Neural cell (in vitro differentiated cells): ENCODE measurements around the gene AFF1. TPM values are rescaled to one million over a fixed set of nuclear protein-coding genes. Genes with fewer than 3 reads are reported as not detected.

Source experiments
- H2AFZ ChIP-seq: fragments of 200-600, 300-800 bp; sonication (generic), shearing (Covaris generic); 2 replicates; pipeline ENCODE4 v1.6.0; 2014; ENCODE audit warnings: low read depth, mild to moderate bottlenecking, antibody characterized with exemption, low read length, moderate library complexity
- H3F3A ChIP-seq: fragments of 200-600 bp; shearing (Covaris generic); 2 replicates; pipeline ENCODE4 v1.6.1; 2016; ENCODE audit warnings: mild to moderate bottlenecking, moderate library complexity, mixed read lengths, antibody characterized with exemption, low read length; ENCODE audit not compliant: insufficient read depth, poor library complexity, severe bottlenecking
- H3K27ac ChIP-seq: fragments of 200-600, 300-800 bp; sonication (generic), shearing (Covaris generic); 2 replicates; pipeline ENCODE4 v1.5.1; 2014; ENCODE audit warnings: mild to moderate bottlenecking, low read length, moderate library complexity
- H3K27me3 ChIP-seq: fragments of 300-800, 200-600 bp; sonication (generic), shearing (Covaris generic); 2 replicates; pipeline ENCODE4 v1.6.0; 2014; ENCODE audit warnings: mild to moderate bottlenecking, low read depth, low read length, moderate library complexity; ENCODE audit not compliant: insufficient read depth
- H3K36me3 ChIP-seq: fragments of 300-800, 200-600 bp; sonication (generic), shearing (Covaris generic); 2 replicates; pipeline ENCODE4 v1.5.1; 2014; ENCODE audit warnings: mild to moderate bottlenecking, antibody characterized with exemption, low read length, moderate library complexity; ENCODE audit not compliant: insufficient read depth
- H3K4me2 ChIP-seq: fragments of 300-800, 200-600 bp; sonication (generic), shearing (Covaris generic); 2 replicates; pipeline ENCODE4 v1.6.0; 2014; ENCODE audit warnings: mild to moderate bottlenecking, low read length
- H3K4me3 ChIP-seq: fragments of 300-800, 200-600 bp; sonication (generic), shearing (Covaris generic); 2 replicates; pipeline ENCODE4 v1.5.1; 2014; ENCODE audit warnings: mild to moderate bottlenecking, low read length, moderate library complexity
- H3K79me2 ChIP-seq: fragments of 200-600 bp; shearing (Covaris generic); replicated peaks from 2 replicates; pipeline ENCODE4 v1.6.0; 2014; ENCODE audit warnings: mild to moderate bottlenecking, low read length, moderate library complexity; ENCODE audit not compliant: insufficient read depth
- H3K9ac ChIP-seq: fragments of 300-800, 200-600 bp; sonication (generic), shearing (Covaris generic); 2 replicates; pipeline ENCODE4 v1.6.1; 2016; ENCODE audit warnings: mild to moderate bottlenecking, low read length, mixed read lengths
- H3K9me2 ChIP-seq: fragments of 200-600 bp; shearing (Covaris generic); 2 replicates; pipeline ENCODE4 v1.6.1; 2016; ENCODE audit warnings: mild to moderate bottlenecking, low read length, mixed read lengths; ENCODE audit not compliant: insufficient read depth
- H3K9me3 ChIP-seq: fragments of 200-600, 300-800 bp; sonication (generic), shearing (Covaris generic); 2 replicates; pipeline ENCODE4 v1.6.1; 2016; ENCODE audit warnings: mild to moderate bottlenecking, mixed run types, low read length, moderate library complexity, mixed read lengths
- H4K20me1 ChIP-seq: fragments of 200-600 bp; shearing (Covaris generic); 2 replicates; pipeline ENCODE4 v1.6.1; 2016; ENCODE audit warnings: mild to moderate bottlenecking, mixed run types; ENCODE audit not compliant: insufficient read depth
- EP300 ChIP-seq: fragments of 450-650 bp; conservative IDR thresholded peaks from 2 replicates; pipeline ENCODE4 v1.6.1; 2014; ENCODE audit warnings: antibody characterized with exemption, mild to moderate bottlenecking, moderate library complexity; ENCODE audit not compliant: poor library complexity, severe bottlenecking
- POLR2AphosphoS5 ChIP-seq: IDR thresholded peaks from 2 replicates; pipeline ENCODE4 v1.6.1; 2012
- RAD21 ChIP-seq: fragments of 450-650 bp; conservative IDR thresholded peaks from 2 replicates; pipeline ENCODE4 v1.6.1; 2014; ENCODE audit warnings: antibody characterized with exemption, mild to moderate bottlenecking, moderate library complexity
- REST ChIP-seq: IDR thresholded peaks from 2 replicates; pipeline ENCODE4 v1.6.1; 2012; ENCODE audit warnings: borderline replicate concordance
- SMC3 ChIP-seq: fragments of 450-650 bp; conservative IDR thresholded peaks from 2 replicates; pipeline ENCODE4 v1.6.1; 2014; ENCODE audit warnings: antibody characterized with exemption, mild to moderate bottlenecking, moderate library complexity; ENCODE audit not compliant: poor library complexity
- polyA plus RNA-seq: library from polyadenylated mRNA; depleted of rRNA; stranded (reverse); fragments of >200 nt; gene quantifications from 2 replicates; pipeline ENCODE4 v1.2.3, GENCODE V29; 2014

The AFF1 gene
- polyA plus RNA-seq, 1 donor from 2014 or later, result 0.63 TPM

- H3K79me2 ChIP-seq, result no peaks in the 10 kb centered on the region
- H3K9ac ChIP-seq, result no peak overlapping the region
- H3K4me2 ChIP-seq, result no peak overlapping the region
- no peaks in the 10 kb centered on the region for H3K36me3 ChIP-seq
- H3K27ac ChIP-seq, result no peak overlapping the region
- H3K27me3 ChIP-seq, result no peaks in the 10 kb centered on the region
- TF ChIP-seq RAD21 (no peak), POLR2AphosphoS5 (no peak), EP300 (no peak)
- H4K20me1 ChIP-seq, result no peaks in the 10 kb centered on the region
- H3K9me2 ChIP-seq, result no peaks in the 10 kb centered on the region
- no peak overlapping the region for H2AFZ ChIP-seq
- no peak overlapping the region for H3K4me3 ChIP-seq
- H3K9me3 ChIP-seq, result no peaks in the 10 kb centered on the region
- no peaks in the 10 kb centered on the region for H3F3A ChIP-seq
Measured at GRCh38 chr4:87109945-87110344, 175.1 kb downstream of the AFF1 start.

GRCh38 chr4:87112063-87112462, 177.3 kb downstream of the AFF1 start:
- Histone ChIP-seq H3K27ac (no peak overlapping the region), H2AFZ (no peak overlapping the region), H3K27me3 (no peaks in the 10 kb centered on the region), H3K9ac (no peak overlapping the region), H4K20me1 (no peaks in the 10 kb centered on the region), H3K4me2 (no peak overlapping the region), H3K79me2 (no peaks in the 10 kb centered on the region), H3K4me3 (no peak overlapping the region), H3F3A (no peaks in the 10 kb centered on the region), H3K9me3 (no peaks in the 10 kb centered on the region), H3K36me3 (no peaks in the 10 kb centered on the region), H3K9me2 (no peaks in the 10 kb centered on the region)
- no peak for TF ChIP-seq REST
- TF ChIP-seq SMC3, result no peak

- H3F3A ChIP-seq, result no peaks in the 10 kb centered on the region
- no peak for TF ChIP-seq REST
- no peak for TF ChIP-seq RAD21
- H3K36me3 ChIP-seq, result no peaks in the 10 kb centered on the region
- H2AFZ ChIP-seq, result no peak overlapping the region
- no peak overlapping the region for H3K4me2 ChIP-seq
- no peaks in the 10 kb centered on the region for H3K79me2 ChIP-seq
- no peak overlapping the region for H3K27ac ChIP-seq
- no peaks in the 10 kb centered on the region for H3K9me2 ChIP-seq
- no peaks in the 10 kb centered on the region for H3K9me3 ChIP-seq
- no peak overlapping the region for H3K9ac ChIP-seq
- H3K27me3 ChIP-seq, result no peaks in the 10 kb centered on the region
- no peaks in the 10 kb centered on the region for H4K20me1 ChIP-seq
- H3K4me3 ChIP-seq, result no peak overlapping the region
Measured at GRCh38 chr4:87114245-87115062, 179.6 kb downstream of the AFF1 start.
